ENCODE measurements around the gene RPS4Y2.

The RPS4Y2 gene

DNA sequence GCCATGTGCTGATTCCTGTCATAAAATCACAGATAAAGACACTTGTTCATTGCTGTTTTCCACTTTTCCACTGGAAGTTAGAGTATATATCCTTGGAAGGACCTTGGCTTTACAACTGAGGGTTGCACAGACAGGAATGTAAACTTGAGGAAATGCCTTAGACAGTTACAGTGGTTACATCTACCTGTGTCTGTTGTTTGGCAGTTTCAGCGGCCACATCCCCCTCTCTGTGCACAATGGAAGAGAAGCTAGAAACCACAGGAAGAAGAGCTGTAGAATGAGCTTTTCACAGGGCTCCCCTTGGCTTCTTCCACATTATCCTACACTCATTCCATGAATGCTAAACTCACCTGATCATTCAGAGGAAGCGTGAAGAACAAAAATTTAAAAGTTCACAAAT lies 9.0 kb upstream of the RPS4Y2 start:
- Histone ChIP-seq H3K27ac (no peak overlapping the region), H3K4me3 (no peak overlapping the region)
- no peak for DNase-seq (ENCODE audit: low spot score)
- TF ChIP-seq, protein P1, sequence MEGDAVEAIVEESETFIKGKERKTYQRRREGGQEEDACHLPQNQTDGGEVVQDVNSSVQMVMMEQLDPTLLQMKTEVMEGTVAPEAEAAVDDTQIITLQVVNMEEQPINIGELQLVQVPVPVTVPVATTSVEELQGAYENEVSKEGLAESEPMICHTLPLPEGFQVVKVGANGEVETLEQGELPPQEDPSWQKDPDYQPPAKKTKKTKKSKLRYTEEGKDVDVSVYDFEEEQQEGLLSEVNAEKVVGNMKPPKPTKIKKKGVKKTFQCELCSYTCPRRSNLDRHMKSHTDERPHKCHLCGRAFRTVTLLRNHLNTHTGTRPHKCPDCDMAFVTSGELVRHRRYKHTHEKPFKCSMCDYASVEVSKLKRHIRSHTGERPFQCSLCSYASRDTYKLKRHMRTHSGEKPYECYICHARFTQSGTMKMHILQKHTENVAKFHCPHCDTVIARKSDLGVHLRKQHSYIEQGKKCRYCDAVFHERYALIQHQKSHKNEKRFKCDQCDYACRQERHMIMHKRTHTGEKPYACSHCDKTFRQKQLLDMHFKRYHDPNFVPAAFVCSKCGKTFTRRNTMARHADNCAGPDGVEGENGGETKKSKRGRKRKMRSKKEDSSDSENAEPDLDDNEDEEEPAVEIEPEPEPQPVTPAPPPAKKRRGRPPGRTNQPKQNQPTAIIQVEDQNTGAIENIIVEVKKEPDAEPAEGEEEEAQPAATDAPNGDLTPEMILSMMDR (IDR thresholded peaks at IDR 0.05) = no peak

DNA sequence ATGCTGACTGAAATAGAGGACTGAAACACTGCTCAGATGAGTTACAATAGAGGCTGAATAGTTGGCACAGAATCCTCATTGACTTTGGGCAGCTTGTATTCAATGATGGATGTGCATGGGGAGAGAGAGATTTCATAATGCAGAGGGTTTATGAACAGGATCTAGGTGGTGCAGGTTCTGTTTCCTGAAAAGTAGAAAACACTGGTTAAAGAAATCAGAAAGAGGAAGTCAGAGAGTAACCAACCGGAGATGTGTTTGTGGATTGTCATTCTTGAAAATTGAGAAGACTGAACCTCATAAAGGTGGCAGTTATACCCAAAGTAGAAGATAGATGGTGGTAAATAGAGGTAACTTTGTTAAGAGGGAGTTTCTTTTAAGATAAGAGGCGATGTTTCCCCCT lies 8.0 kb downstream of the RPS4Y2 start:
- Histone ChIP-seq H3K4me3 (no peak overlapping the region), H3K27ac (no peak overlapping the region)
- TF ChIP-seq, protein P1 (IDR thresholded peaks at IDR 0.05) = no peak
- no peak for DNase-seq (ENCODE audit: low spot score)

DNA sequence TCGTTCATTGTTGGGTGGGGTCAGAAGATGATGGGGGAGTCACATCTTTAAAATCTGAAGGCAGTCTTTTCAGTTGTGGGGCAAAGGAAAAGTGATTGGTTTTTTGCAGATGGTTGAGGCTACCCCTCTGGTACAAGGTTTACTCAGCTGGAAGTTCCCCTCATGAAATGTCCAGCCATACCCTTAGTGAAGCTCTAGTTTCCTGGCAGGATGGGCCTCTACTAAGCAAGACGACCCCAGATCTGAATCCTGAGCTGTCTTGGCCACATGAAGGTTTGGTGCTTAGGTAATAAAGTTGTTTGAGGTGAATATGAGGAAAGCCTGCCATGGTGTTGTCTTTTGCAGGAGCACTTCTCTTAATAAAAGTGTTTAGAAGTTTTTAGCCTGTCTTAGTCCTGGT lies 9.2 kb downstream of the RPS4Y2 start:
- DNase-seq (ENCODE audit: low spot score) = no peak
- TF ChIP-seq, protein P1 (IDR thresholded peaks at IDR 0.05) = no peak
- Histone ChIP-seq H3K27ac (no peak overlapping the region), H3K4me3 (no peak overlapping the region)

DNA sequence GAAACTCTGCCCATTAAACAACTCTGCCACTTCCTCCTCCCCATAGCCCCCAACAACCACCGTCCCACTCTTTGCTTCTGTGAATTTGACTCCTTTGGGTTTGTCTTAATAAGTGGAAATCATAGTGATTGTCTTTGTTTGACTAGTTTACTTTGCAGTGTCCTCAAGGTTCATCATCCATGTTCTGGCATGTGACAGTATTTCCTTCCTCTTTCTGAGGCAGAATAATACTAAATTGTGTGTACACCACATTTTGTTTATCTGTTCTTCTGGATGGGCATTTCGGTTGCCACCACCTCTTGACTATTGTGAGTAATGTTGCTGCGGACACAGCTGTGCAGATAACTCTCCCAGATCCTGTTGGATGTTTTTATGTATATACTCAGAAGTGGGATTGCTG lies 14.8 kb downstream of the RPS4Y2 start:
- TF ChIP-seq, protein P1 (IDR thresholded peaks at IDR 0.05) = no peak
- Histone ChIP-seq H3K27ac (no peak overlapping the region), H3K4me3 (no peak overlapping the region)
- DNase-seq (ENCODE audit: low spot score) = no peak

DNA sequence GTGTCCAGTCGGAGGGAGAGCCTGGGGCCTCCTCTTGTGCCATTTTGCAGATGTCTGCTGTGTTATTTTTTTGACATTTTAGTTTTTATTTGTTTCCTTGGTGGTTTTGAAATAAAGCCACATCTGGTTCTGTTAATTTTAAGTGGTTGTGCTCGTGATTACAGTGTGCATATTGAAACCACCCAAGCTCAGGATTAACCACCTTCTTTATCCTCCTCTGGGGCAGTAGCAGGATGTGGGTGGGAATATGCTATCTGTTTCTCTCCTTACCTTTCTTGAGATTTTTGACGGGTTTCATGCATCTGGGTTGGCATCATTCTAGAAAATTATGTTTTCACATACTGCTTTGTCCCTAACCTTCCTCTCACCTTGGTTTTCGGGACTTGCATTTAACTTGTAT lies 20.2 kb downstream of the RPS4Y2 start:
- Histone ChIP-seq H3K27ac (no peak overlapping the region), H3K4me3 (no peak overlapping the region)
- DNase-seq (ENCODE audit: low spot score) = no peak
- TF ChIP-seq, protein P1 (IDR thresholded peaks at IDR 0.05) = no peak

DNA sequence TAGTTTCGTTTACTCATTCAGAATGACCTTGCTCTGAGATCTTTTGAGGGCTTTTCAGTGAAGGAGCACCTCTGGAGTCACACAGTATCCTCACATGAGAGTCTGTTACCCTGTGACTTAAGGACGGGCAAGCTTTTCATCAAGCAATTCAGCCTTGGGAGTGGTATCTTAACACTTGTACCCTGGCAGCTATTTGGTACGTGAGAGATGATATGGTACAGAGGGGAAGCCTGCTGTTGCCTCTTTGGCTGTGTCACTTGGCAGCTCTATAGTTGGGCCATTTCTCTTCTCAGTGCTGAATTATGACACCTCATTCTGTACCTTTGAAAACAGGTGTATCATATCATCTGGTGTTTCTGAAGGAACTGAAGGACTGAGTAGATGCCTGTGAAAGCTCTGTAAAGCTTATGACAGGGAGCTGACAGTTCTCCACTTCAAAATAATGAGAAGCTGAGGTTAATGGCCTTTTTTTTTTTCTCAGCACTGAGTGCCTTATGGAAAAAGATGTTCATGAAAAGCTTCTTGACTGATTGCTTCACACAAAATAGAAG lies 24.3 kb downstream of the RPS4Y2 start:
- no peak for DNase-seq (ENCODE audit: low spot score)
- TF ChIP-seq, protein P1 (IDR thresholded peaks at IDR 0.05) = no peak
- Histone ChIP-seq H3K4me3 (no peak overlapping the region), H3K27ac (no peak overlapping the region)

DNA sequence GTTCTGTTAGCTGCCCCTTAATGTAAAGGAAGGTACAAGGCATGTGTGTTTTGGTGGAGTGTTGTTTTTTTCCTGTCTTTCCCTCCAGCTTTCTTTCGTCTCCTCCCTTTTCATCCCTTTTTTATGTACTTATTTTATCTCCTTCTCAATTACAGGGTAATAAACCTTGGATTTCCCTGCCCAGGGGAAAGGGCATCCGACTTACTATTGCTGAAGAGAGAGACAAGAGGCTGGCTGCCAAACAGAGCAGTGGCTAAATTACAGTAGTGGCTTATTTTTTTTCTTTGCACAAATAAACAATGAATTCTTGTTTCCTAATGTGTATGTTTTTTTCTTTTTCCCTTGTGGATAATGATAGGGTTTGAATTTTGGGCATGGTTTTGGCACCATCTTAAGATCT lies 24.9 kb downstream of the RPS4Y2 start:
- no peak for DNase-seq (ENCODE audit: low spot score)
- H3K4me3 ChIP-seq = no peak overlapping the region
- TF ChIP-seq, protein P1 (IDR thresholded peaks at IDR 0.05) = no peak
- no peak overlapping the region for H3K27ac ChIP-seq

Measured in coronary artery (tissue), 2 donors.